ENCODE data around the gene RERE.

- TF ChIP-seq, protein P1, sequence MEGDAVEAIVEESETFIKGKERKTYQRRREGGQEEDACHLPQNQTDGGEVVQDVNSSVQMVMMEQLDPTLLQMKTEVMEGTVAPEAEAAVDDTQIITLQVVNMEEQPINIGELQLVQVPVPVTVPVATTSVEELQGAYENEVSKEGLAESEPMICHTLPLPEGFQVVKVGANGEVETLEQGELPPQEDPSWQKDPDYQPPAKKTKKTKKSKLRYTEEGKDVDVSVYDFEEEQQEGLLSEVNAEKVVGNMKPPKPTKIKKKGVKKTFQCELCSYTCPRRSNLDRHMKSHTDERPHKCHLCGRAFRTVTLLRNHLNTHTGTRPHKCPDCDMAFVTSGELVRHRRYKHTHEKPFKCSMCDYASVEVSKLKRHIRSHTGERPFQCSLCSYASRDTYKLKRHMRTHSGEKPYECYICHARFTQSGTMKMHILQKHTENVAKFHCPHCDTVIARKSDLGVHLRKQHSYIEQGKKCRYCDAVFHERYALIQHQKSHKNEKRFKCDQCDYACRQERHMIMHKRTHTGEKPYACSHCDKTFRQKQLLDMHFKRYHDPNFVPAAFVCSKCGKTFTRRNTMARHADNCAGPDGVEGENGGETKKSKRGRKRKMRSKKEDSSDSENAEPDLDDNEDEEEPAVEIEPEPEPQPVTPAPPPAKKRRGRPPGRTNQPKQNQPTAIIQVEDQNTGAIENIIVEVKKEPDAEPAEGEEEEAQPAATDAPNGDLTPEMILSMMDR (conservative IDR thresholded peaks at IDR 0.05; ENCODE audit: low read length): no peak
- TF ChIP-seq EZH2phosphoT487 (IDR thresholded peaks at IDR 0.05; ENCODE audit: borderline replicate concordance, low read depth, low read length): no peak
Measured at GRCh38 chr1:8649875-8650274, 167.6 kb downstream of the RERE start.

Data from OCI-LY7 (cell line).